NCI-H1694 (cell line): Measurements from ENCODE around the gene RNU2-63P.
A peak's percentile ranks its signal among the peaks of the same experiment; 100 is the strongest.
"Not testable (repeated sequence)": the region's sequence is repeated elsewhere in the genome, so short reads cannot be mapped to it uniquely, and the experiment has no call there.

Experiments
- DNase-seq: peaks from one replicate; lab custom pipeline; 2025; lab: John Stamatoyannopoulos, UW

Gene RNU2-63P

GRCh38 chr2:88016086-88016959 lies at the start of gene RNU2-63P:
RNU2-63P (minus strand) TSS chr2:88016547.
- peak; percentile 8 for DNase-seq

DNA sequence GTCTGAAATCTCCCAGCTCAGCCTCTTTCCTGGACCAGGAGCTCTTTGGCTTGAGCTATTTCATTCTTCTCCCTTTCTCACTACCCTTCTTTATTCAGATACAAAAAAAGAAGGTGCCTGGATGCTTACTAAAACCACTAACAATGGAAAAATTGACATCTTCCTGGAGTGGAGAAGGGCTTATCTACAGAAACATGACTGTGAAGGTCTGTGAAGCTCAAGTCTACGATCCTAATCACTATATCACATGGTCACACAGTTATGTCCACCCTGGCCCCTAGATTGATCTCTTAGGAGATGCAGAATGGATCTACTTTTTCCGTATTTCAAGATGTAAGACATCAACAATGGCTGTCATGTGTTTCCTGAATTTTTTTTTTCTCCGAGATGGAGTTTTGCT lies 44.9 kb upstream of the RNU2-63P start:
- no peak for DNase-seq

GRCh38 chr2:88060907-88061275 lies 44.5 kb upstream of the RNU2-63P start:
- no peak for DNase-seq

GRCh38 chr2:88059979-88060906 lies 43.9 kb upstream of the RNU2-63P start:
- DNase-seq = peak; percentile 10

GRCh38 chr2:88058191-88058590 lies 41.8 kb upstream of the RNU2-63P start:
- no peak for DNase-seq

- no peak for DNase-seq
Measured at GRCh38 chr2:88057437-88057844, 41.1 kb upstream of the RNU2-63P start.

GRCh38 chr2:88055371-88056128 lies 39.2 kb upstream of the RNU2-63P start, which contains the start of gene KRCC1:
KRCC1 (minus strand) TSS chr2:88055783; CDS start chr2:88028563, 27,220 bp downstream.
- DNase-seq = peak; percentile 76

GRCh38 chr2:88054782-88055370 lies 38.5 kb upstream of the RNU2-63P start:
- no peak for DNase-seq

DNA sequence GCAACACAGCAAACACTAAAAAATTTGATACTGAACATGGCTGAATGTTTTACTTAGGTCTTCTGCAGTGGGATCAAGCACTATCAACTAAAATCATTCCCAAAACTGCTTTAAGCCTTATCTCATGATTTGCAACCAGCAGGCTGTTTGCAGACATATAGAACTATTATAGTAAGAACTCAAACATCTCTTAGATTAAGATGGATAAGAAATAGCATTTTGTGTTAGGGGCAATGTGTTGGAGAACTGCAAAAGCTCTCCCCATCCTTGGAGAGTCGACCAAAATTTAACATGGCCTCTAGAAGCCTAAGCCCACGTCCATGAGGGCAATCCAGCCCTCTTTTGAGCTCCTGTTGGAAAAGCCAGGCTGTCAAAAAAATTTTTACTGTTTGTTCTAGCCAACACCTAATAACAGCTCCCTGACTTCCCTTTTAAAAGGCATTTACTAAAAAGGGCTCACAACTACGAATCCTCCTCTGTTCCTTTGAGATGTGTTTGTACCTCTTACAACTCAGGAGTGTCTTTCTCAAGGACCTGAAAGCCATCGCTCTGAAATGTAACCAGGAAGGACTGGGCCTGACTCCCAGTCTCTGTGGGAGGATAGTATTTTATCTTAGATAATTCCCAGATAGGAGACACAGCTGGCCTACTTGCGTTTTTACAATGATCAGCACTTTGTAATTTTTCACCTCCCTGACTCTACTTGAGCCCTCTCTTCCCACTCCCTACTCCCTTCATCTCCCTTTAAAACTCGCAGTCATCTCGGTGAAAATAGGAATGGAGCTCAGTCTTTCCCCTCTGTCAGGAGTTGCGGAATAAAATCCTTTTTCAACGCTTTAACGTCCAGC lies 37.8 kb upstream of the RNU2-63P start:
- DNase-seq = no peak

- no peak for DNase-seq
Measured at GRCh38 chr2:88053296-88053695, 36.9 kb upstream of the RNU2-63P start.

- no peak for DNase-seq
Measured at GRCh38 chr2:88051792-88052191, 35.4 kb upstream of the RNU2-63P start.

GRCh38 chr2:88049622-88050021 lies 33.3 kb upstream of the RNU2-63P start:
- no peak for DNase-seq

- DNase-seq = no peak
Measured at GRCh38 chr2:88048541-88048940, 32.2 kb upstream of the RNU2-63P start.

- DNase-seq = not testable (repeated sequence)
Measured at GRCh38 chr2:88045561-88045960, 29.2 kb upstream of the RNU2-63P start.

- no peak for DNase-seq
Measured at GRCh38 chr2:88042476-88042875, 26.1 kb upstream of the RNU2-63P start.

DNA sequence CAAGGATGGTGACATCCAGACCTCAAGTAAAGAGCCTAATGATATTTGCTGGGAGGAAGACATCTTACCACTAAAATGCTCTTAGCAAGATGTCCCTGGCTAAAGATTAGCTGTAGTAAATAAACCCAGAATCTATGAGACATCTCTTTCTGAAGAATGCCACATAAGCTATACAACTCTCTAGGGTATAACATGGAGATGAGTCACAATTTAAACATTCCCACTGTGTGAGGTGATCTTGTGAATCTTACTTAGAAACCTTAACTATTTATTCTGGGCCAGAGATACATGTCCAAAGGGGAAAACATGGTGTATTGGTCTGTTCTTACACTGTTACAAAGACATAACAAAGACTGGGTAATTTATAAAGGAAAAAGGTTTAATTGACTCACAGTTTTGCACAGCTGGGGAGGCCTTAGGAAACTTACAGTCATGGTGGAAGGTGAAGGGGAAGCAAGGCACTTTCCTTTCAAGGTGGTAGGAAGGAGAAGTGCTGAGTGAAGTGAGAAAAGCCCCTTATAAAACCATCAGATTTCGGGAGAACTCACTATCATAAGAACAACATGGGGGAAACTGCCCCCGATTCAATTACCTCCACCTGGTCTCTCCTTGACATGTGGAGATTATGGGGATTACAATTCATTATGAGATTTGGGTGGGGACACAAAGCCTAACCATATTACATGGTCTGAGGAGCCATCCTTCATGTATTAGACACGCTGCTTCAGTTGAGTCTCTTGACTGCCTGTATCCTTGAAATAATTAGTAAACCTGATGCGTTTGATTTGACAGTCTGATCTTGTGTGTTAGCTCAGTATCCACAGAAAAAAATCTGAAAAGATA lies 22.1 kb upstream of the RNU2-63P start:
- DNase-seq = no peak

DNA sequence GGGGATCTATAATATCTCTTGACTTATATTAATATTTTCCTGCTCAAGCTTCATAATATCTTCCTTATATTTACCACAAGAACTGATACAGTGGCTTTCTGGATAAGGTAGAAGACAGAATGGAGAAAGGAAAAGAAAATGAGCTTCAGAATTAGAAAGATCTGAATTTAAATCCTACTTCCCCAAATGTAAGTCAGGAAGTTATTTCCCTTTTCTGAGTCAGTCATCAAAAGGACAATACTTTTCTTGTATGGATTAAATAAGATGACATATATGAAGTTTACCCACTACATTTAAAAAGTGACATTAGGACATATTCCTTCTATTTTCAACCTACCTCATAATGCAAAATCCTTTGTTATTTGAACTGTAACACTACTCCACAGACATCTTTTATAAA lies 20.3 kb upstream of the RNU2-63P start:
- DNase-seq = no peak

- no peak for DNase-seq
Measured at GRCh38 chr2:88036182-88036581, 19.8 kb upstream of the RNU2-63P start.

GRCh38 chr2:88032070-88032702 lies 15.8 kb upstream of the RNU2-63P start:
- DNase-seq = no peak
